ENCODE measurements around the gene WDR41. TPM values are rescaled to one million over a fixed set of nuclear protein-coding genes. Genes with fewer than 3 reads are reported as not detected.

WDR41 gene
- total RNA-seq, 3 donors from 2014 or later = 15.8 to 33.1 (median 21.8) TPM

DNA sequence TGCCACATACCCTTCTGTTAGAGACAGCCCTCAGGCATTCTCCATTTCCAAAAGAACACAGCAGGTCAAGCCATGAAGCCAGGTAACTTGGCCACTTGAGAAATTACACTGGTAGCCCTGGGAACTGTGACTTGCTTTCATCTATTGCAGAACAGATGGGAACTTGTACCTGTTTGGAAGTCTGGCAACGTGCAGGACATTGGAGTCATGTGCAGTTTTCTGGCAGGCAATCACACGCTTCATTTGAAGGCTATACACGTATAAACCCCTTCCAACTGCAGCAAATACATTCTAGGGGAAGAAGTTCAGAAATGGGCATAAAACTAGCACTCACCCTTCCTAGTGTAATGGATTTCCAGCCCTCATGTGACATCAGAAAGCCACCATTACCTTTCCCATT is 54.0 kb downstream of the WDR41 start:
- ATAC-seq (no peak), DNase-seq (no peak)
- Histone ChIP-seq H3K4me1 (ENCODE audit: low read depth) (no peaks in the 10 kb centered on the region), H3K9me3 (no peaks in the 10 kb centered on the region), H3K36me3 (ENCODE audit: low read depth) (no peaks in the 10 kb centered on the region), H3K4me3 (no peak overlapping the region)
- intact Hi-C loops (cut with DNase I, micrococcal nuclease) = no loop called here
- TF ChIP-seq, protein P1, sequence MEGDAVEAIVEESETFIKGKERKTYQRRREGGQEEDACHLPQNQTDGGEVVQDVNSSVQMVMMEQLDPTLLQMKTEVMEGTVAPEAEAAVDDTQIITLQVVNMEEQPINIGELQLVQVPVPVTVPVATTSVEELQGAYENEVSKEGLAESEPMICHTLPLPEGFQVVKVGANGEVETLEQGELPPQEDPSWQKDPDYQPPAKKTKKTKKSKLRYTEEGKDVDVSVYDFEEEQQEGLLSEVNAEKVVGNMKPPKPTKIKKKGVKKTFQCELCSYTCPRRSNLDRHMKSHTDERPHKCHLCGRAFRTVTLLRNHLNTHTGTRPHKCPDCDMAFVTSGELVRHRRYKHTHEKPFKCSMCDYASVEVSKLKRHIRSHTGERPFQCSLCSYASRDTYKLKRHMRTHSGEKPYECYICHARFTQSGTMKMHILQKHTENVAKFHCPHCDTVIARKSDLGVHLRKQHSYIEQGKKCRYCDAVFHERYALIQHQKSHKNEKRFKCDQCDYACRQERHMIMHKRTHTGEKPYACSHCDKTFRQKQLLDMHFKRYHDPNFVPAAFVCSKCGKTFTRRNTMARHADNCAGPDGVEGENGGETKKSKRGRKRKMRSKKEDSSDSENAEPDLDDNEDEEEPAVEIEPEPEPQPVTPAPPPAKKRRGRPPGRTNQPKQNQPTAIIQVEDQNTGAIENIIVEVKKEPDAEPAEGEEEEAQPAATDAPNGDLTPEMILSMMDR (IDR thresholded peaks at IDR 0.05) = no peak

DNA sequence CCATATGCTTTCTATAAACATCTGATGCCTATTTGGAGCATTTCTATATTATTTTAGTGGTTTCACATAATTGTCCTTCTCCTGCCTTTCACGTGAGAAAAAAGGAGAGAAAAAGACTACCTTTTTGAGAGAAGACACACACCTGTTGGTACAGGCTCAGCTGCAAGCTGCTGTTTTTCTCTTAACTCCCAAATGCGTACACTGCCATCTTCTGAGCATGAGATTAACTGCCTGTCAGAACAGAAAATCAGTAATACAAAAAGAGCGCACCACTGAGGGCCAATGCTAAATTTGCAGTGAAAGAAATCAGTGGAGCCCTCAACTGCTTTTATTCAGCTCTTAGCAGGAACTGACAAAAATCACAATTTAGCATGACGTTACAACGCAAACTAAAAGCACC is 54.9 kb downstream of the WDR41 start:
- ATAC-seq (no peak), DNase-seq (no peak)
- no peaks in the 10 kb centered on the region for H3K36me3 ChIP-seq (ENCODE audit: low read depth)
- TF ChIP-seq, protein P1 (IDR thresholded peaks at IDR 0.05) = no peak
- no peaks in the 10 kb centered on the region for H3K9me3 ChIP-seq
- H3K4me1 ChIP-seq (ENCODE audit: low read depth) = no peaks in the 10 kb centered on the region
- intact Hi-C loops (cut with DNase I, micrococcal nuclease) = no loop called here
- no peak overlapping the region for H3K4me3 ChIP-seq

- no peak overlapping the region for H3K4me3 ChIP-seq
- no peaks in the 10 kb centered on the region for H3K4me1 ChIP-seq (ENCODE audit: low read depth)
- H3K36me3 ChIP-seq (ENCODE audit: low read depth) = no peaks in the 10 kb centered on the region
- intact Hi-C loops (cut with DNase I, micrococcal nuclease) = no loop called here
- DNase-seq (no peak), ATAC-seq (no peak)
- TF ChIP-seq, protein P1 (IDR thresholded peaks at IDR 0.05) = no peak
- no peaks in the 10 kb centered on the region for H3K9me3 ChIP-seq
Measured at GRCh38 chr5:77431719-77432118, 60.4 kb downstream of the WDR41 start.

DNA sequence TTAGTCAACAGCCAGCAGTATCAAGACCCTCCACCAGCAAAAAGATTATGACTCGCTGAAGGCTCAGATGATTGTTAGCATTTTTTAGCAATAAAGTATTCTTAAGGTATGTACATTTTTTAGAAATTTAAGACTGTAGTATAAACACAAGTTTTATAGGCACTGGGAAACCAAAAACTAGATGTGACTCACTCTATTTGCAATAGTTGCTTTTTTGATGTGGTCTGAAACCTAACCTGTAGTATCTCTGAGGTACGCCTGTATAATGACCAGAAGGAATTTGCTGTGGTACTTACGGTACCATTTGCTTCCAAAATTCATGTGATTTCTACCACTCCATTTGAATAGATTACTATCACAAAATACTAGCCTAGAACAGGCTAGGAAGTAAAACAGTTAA is 60.8 kb downstream of the WDR41 start:
- Histone ChIP-seq H3K36me3 (ENCODE audit: low read depth) (no peaks in the 10 kb centered on the region), H3K4me1 (ENCODE audit: low read depth) (no peaks in the 10 kb centered on the region), H3K9me3 (no peaks in the 10 kb centered on the region), H3K4me3 (no peak overlapping the region)
- intact Hi-C loops (cut with DNase I, micrococcal nuclease) = no loop called here
- TF ChIP-seq, protein P1 (IDR thresholded peaks at IDR 0.05) = no peak
- DNase-seq (no peak), ATAC-seq (no peak)

GRCh38 chr5:77430726-77431125 is 61.4 kb downstream of the WDR41 start:
- H3K9me3 ChIP-seq = no peaks in the 10 kb centered on the region
- DNase-seq (no peak), ATAC-seq (no peak)
- TF ChIP-seq, protein P1 (IDR thresholded peaks at IDR 0.05) = no peak
- no peaks in the 10 kb centered on the region for H3K36me3 ChIP-seq (ENCODE audit: low read depth)
- intact Hi-C loops (cut with DNase I, micrococcal nuclease) = no loop called here
- no peaks in the 10 kb centered on the region for H3K4me1 ChIP-seq (ENCODE audit: low read depth)
- H3K4me3 ChIP-seq = no peak overlapping the region

DNA sequence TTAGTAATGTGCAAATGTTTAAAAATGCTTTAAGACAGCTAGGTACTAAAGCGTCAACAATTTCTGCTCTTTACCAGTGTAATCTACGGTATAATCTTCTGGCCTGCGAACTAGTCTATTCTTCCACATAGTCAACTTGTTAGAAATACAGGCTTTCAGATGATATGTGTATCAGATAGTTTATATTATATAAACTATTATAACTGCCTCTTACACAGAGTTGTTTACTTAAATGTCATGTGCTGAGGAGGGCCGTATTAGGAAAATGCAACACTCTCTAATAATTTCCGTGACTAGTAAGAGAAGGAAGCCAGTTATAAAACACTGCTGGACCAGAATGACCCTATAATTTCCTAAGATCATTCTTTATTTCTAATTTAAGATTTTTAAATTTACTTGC is 63.6 kb downstream of the WDR41 start:
- intact Hi-C loops (cut with DNase I, micrococcal nuclease) = no loop called here
- no peak for ATAC-seq
- Histone ChIP-seq H3K4me1 (ENCODE audit: low read depth) (no peaks in the 10 kb centered on the region), H3K36me3 (ENCODE audit: low read depth) (no peaks in the 10 kb centered on the region), H3K4me3 (no peak overlapping the region), H3K9me3 (no peaks in the 10 kb centered on the region)
- DNase-seq = no peak
- TF ChIP-seq, protein P1 (IDR thresholded peaks at IDR 0.05) = no peak
